IgD-negative memory B cell (primary cell): ENCODE results near the gene RPL31. TPM values are rescaled to one million over a fixed set of nuclear protein-coding genes. Genes with fewer than 3 reads are reported as not detected.

Experiments
- H3K27ac Mint-ChIP-seq, 3 donors: one replicate each; pipeline ENCODE4 v1.8.0; 2020 to 2022; ENCODE audit warnings: mild to moderate bottlenecking in 3 of 3, mixed read lengths in 3 of 3, moderate library complexity in 1 of 3
- H3K27me3 Mint-ChIP-seq: one replicate; pipeline ENCODE4 v1.8.0; 2021; ENCODE audit warnings: mixed read lengths
- H3K36me3 Mint-ChIP-seq: one replicate; pipeline ENCODE4 v1.8.0; 2020; ENCODE audit warnings: mild to moderate bottlenecking, mixed read lengths
- H3K4me1 Mint-ChIP-seq, 3 donors: one replicate each; pipeline ENCODE4 v1.8.0; 2020 to 2022; ENCODE audit warnings: mixed read lengths in 3 of 3, mild to moderate bottlenecking in 1 of 3
- H3K4me3 Mint-ChIP-seq, 4 donors: one replicate each; pipeline ENCODE4 v1.8.0; 2020 to 2022; ENCODE audit warnings: mild to moderate bottlenecking in 4 of 4, mixed read lengths in 4 of 4, moderate library complexity in 3 of 4
- H3K9me3 Mint-ChIP-seq, 3 donors: one replicate each; pipeline ENCODE4 v1.8.0; 2020 to 2021; ENCODE audit warnings: mixed read lengths in 3 of 3, mild to moderate bottlenecking in 1 of 3
- polyA plus RNA-seq: library from polyadenylated mRNA; unstranded; fragments of 300-500 nt; fragmentation: Illumina TruSeq; gene quantifications from one replicate; pipeline ENCODE4 v1.2.3, GENCODE V29; 2021

The RPL31 gene
- polyA plus RNA-seq, 1 donor from 2014 or later = 4,953 TPM

- no peak overlapping the region for H3K27ac Mint-ChIP-seq
- no peaks in the 10 kb centered on the region for H3K9me3 Mint-ChIP-seq
- H3K4me1 Mint-ChIP-seq = peaks cover 0 to 4% (median 3%) of the 10 kb centered on the region in 3 donors
- no peak overlapping the region for H3K4me3 Mint-ChIP-seq
- no peaks in the 10 kb centered on the region for H3K27me3 Mint-ChIP-seq
- H3K36me3 Mint-ChIP-seq = peaks cover 3% of the 10 kb centered on the region
These were observed 16.8 kb downstream of the RPL31 start for GRCh38 chr2:101018934-101019333.

GRCh38 chr2:101022221-101022620, 20.1 kb downstream of the RPL31 start:
- Mint-ChIP-seq H3K27me3 (no peaks in the 10 kb centered on the region), H3K4me1 (peaks cover 0 to 4% (median 3%) of the 10 kb centered on the region in 3 donors), H3K27ac (no peak overlapping the region), H3K4me3 (no peak overlapping the region), H3K36me3 (peaks cover 3% of the 10 kb centered on the region), H3K9me3 (no peaks in the 10 kb centered on the region)

GRCh38 chr2:101023327-101024107, 21.4 kb downstream of the RPL31 start:
- H3K9me3 Mint-ChIP-seq = no peaks in the 10 kb centered on the region
- H3K27me3 Mint-ChIP-seq = no peaks in the 10 kb centered on the region
- no peak overlapping the region for H3K4me3 Mint-ChIP-seq
- H3K27ac Mint-ChIP-seq = no peak overlapping the region
- H3K36me3 Mint-ChIP-seq = peaks cover 3% of the 10 kb centered on the region
- H3K4me1 Mint-ChIP-seq = peaks cover 0 to 4% (median 3%) of the 10 kb centered on the region in 3 donors

GRCh38 chr2:101025561-101025960, 23.5 kb downstream of the RPL31 start:
- Mint-ChIP-seq H3K27ac (no peak overlapping the region), H3K9me3 (no peaks in the 10 kb centered on the region), H3K4me1 (peaks cover 0 to 3% (median 0%) of the 10 kb centered on the region in 3 donors), H3K4me3 (no peak overlapping the region), H3K36me3 (peaks cover 2% of the 10 kb centered on the region), H3K27me3 (no peaks in the 10 kb centered on the region)

GRCh38 chr2:101026253-101026701, 24.2 kb downstream of the RPL31 start:
- Mint-ChIP-seq H3K27ac (no peak overlapping the region), H3K27me3 (no peaks in the 10 kb centered on the region), H3K9me3 (no peaks in the 10 kb centered on the region), H3K4me3 (no peak overlapping the region), H3K36me3 (no peaks in the 10 kb centered on the region), H3K4me1 (peaks cover 0 to 3% (median 0%) of the 10 kb centered on the region in 3 donors)

DNA sequence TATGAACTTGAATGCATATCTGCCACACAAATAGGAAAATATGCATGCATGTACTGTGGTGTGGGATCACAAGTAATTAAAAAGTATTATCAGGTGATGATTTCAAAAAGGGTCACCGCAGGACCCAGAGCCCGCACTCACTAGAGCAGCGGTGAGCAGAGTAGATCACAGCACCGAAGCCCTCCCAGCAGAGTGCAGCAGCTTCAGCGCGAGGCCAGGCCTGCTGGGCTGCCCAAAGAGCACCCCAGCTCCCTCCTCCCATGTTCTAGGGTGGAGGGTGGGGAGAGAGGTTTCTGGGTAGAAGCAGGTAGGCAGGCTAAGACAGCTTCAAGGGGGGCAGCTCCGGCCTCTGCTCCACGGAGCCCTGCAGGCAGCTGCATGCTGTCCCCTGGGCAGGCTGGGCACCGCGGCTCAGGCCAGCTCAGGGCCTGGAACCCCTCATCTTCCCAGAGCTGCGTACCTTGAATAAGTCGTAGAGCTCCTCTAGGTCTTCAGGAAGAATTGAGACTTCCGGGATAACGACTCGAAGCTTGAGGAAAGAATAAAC, 24.9 kb downstream of the RPL31 start:
- Mint-ChIP-seq H3K4me3 (no peak overlapping the region), H3K27me3 (no peaks in the 10 kb centered on the region), H3K36me3 (no peaks in the 10 kb centered on the region), H3K27ac (no peak overlapping the region), H3K4me1 (peaks cover 0 to 3% (median 0%) of the 10 kb centered on the region in 3 donors), H3K9me3 (no peaks in the 10 kb centered on the region)

- no peak overlapping the region for H3K27ac Mint-ChIP-seq
- H3K9me3 Mint-ChIP-seq = no peaks in the 10 kb centered on the region
- no peaks in the 10 kb centered on the region for H3K27me3 Mint-ChIP-seq
- no peaks in the 10 kb centered on the region for H3K36me3 Mint-ChIP-seq
- peaks cover 0 to 3% (median 0%) of the 10 kb centered on the region in 3 donors for H3K4me1 Mint-ChIP-seq
- no peak overlapping the region for H3K4me3 Mint-ChIP-seq
These were observed 25.8 kb downstream of the RPL31 start for GRCh38 chr2:101027852-101028251.

- Mint-ChIP-seq H3K27ac (no peak overlapping the region), H3K9me3 (no peaks in the 10 kb centered on the region), H3K36me3 (no peaks in the 10 kb centered on the region), H3K4me1 (no peaks in the 10 kb centered on the region), H3K4me3 (no peak overlapping the region), H3K27me3 (no peaks in the 10 kb centered on the region)
These were observed 28.9 kb downstream of the RPL31 start for GRCh38 chr2:101030866-101031554.

DNA sequence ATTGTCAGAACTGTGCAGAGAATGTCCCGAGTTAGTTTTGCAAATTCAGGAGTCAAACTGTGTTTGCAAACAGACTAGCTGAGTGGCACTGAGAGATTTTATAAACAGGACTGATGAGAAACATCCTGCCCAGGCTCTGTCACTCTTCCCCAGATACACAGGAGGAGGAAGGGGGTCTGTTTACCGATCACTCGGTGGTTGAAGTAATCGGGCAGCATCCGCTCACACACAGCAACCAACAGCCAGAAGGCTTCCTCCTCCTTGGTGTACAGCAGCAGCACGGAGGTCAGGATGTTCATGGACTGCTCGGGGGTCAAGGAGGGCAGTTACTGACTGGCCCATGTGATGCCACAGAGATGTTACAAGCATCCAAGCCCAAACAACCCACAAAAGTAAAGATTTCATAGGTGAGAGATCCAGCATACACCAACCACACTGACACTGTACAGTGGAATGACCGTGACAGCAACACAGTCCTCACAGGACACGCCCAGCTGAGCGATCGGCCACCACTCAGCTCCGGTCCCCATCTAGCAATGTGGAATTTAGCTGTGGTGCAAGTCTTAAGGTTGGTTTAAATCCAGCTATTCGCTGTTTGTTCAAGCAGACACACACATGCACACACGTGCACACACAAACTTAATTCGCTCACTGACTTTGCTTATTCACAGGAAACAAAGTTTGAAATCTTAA, 30.1 kb downstream of the RPL31 start:
- H3K27ac Mint-ChIP-seq = no peak overlapping the region
- H3K36me3 Mint-ChIP-seq = no peaks in the 10 kb centered on the region
- H3K4me3 Mint-ChIP-seq = no peak overlapping the region
- no peaks in the 10 kb centered on the region for H3K4me1 Mint-ChIP-seq
- no peaks in the 10 kb centered on the region for H3K9me3 Mint-ChIP-seq
- no peaks in the 10 kb centered on the region for H3K27me3 Mint-ChIP-seq

DNA sequence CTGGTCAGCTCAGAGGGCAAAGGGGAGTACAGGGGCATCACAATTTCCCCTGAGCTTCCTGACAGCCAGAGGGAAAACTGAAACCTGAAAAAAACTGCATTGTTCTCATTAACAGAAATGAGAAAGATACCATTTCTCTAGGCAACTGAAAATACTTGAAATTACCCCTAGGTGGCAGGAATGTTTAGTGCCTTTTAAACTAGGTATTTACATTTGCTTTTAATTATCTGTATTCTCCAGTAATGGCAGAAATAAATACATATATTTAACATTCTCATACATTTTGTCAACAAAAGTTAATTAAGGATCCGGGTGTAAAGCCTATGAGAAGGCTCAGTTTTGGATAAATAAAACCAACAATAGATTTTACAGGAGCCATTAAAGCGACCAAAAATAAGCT, 34.5 kb downstream of the RPL31 start:
- no peaks in the 10 kb centered on the region for H3K36me3 Mint-ChIP-seq
- no peak overlapping the region for H3K4me3 Mint-ChIP-seq
- no peaks in the 10 kb centered on the region for H3K9me3 Mint-ChIP-seq
- no peak overlapping the region for H3K27ac Mint-ChIP-seq
- H3K27me3 Mint-ChIP-seq = peaks cover 1% of the 10 kb centered on the region
- H3K4me1 Mint-ChIP-seq = peaks cover 4 to 6% (median 5%) of the 10 kb centered on the region in 3 donors

- H3K27ac Mint-ChIP-seq = no peak overlapping the region
- peaks cover 4 to 6% (median 5%) of the 10 kb centered on the region in 3 donors for H3K4me1 Mint-ChIP-seq
- H3K27me3 Mint-ChIP-seq = peaks cover 1% of the 10 kb centered on the region
- H3K9me3 Mint-ChIP-seq = no peaks in the 10 kb centered on the region
- H3K36me3 Mint-ChIP-seq = no peaks in the 10 kb centered on the region
- H3K4me3 Mint-ChIP-seq = no peak overlapping the region
These were observed 35.2 kb downstream of the RPL31 start for GRCh38 chr2:101037161-101037755.

DNA sequence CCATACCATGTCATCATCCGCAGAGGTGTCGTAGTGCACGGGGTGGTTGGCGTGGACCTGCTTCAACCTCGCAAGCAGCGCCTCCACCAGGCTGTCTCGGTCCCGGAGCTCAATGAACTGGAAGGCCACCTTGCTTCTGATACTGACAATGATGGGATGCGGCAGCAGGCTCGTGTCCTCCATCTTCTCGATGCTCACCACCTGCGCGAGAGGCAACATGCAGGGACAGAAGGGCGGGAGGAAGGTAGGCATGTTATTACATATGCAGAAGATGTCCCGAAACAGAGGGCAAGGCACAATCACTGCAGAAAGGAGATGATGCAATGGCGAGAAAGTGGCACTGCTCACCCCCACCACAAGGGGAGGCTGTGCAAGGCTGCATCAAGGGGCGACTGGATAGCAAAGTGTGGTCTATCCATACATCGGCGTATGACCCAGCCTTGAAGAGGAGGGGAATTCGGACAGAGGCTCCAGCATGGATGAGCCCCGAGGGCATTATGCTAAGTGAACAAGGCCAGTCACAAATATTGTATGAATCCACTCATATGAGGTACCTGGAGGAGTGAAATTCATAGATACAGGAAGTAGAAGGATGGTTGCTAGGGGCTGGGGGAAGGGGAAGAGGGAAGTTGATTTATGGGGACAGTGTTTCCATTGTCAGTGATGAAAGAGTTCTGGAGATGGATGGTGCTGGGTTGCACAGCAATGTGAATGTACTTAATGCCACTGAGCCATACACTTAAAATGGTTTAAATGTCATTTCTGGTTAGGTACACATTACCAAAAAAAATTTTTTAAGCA, 36.6 kb downstream of the RPL31 start:
- Mint-ChIP-seq H3K36me3 (no peaks in the 10 kb centered on the region), H3K27ac (no peak overlapping the region), H3K9me3 (no peaks in the 10 kb centered on the region), H3K4me3 (no peak overlapping the region), H3K4me1 (peaks cover 5 to 12% (median 6%) of the 10 kb centered on the region in 3 donors), H3K27me3 (peaks cover 1% of the 10 kb centered on the region)

- H3K9me3 Mint-ChIP-seq = no peaks in the 10 kb centered on the region
- no peak overlapping the region for H3K27ac Mint-ChIP-seq
- H3K36me3 Mint-ChIP-seq = no peaks in the 10 kb centered on the region
- peaks cover 1% of the 10 kb centered on the region for H3K27me3 Mint-ChIP-seq
- H3K4me1 Mint-ChIP-seq = peaks cover 6 to 20% (median 14%) of the 10 kb centered on the region in 3 donors
- H3K4me3 Mint-ChIP-seq = no peak overlapping the region
These were observed 38.0 kb downstream of the RPL31 start for GRCh38 chr2:101040072-101040471.

GRCh38 chr2:101040761-101041160, 38.7 kb downstream of the RPL31 start:
- no peak overlapping the region for H3K27ac Mint-ChIP-seq
- H3K9me3 Mint-ChIP-seq = no peaks in the 10 kb centered on the region
- peaks cover 1% of the 10 kb centered on the region for H3K27me3 Mint-ChIP-seq
- no peaks in the 10 kb centered on the region for H3K36me3 Mint-ChIP-seq
- H3K4me3 Mint-ChIP-seq = no peak overlapping the region
- peaks cover 6 to 24% (median 17%) of the 10 kb centered on the region in 3 donors for H3K4me1 Mint-ChIP-seq
